ENCODE data around the gene NAPEPLD. TPM values are rescaled to one million over a fixed set of nuclear protein-coding genes. Genes with fewer than 3 reads are reported as not detected.
A peak's percentile ranks its signal among the peaks of the same experiment; 100 is the strongest.

Gene NAPEPLD
- total and polyA plus RNA-seq, 2 of the 8 experiments (the other 6 are each of a cell fraction or from before 2014, with no cell fraction given), result 4.2 to 9.9 TPM

DNA sequence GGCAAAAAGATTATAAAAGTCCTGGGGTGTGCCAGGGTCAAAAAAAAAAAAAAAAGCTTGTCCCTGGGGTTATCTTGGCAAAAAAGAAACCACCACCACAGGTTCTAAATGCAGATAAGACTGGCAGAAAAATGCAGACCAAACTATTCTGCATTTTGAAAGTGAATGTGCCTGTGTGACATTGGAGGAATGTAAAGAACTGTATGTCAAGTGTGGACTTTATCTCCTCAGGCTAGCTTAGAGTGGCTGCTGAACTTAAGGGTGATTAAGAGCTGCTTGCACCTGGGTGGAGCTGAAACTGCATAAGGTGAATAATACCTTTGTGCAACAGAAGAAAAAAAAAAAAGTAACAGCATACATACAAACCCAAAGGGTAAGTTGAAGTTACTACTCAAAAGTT is 1.3 kb upstream of the NAPEPLD start:
- CTCF ChIA-PET (ENCODE audit: partially characterized antibody), result interaction anchor here (0.6 to 0.8 kb wide), 2 partner anchors 88 to 447 kb away, joined by 3 to 4 read pairs; no protein-coding TSS in a partner anchor
- no peak overlapping the region; a peak in 1 of 4 replicates for H3K4me2 ChIP-seq (ENCODE audit: insufficient read depth in 1 of 2, low read depth in 2 of 2, low read length in 2 of 2)

More for the DNA sequence above, 1.3 kb upstream of the NAPEPLD start:
- Histone ChIP-seq H3K27ac (ENCODE audit: low read depth, low read length) (no peak overlapping the region), H3K4me1 (replicated peaks in 1 of 4; ENCODE audit: control insufficient read depth in 3 of 4, insufficient read depth in 4 of 4, low read length in 3 of 4) (peaks cover 0 to 5% (median 3%) of the 10 kb centered on the region in 4 experiments; a peak in 3 of 7 replicates), H3K36me3 (ENCODE audit: control insufficient read depth in 2 of 4, insufficient read depth in 4 of 4, low read length in 3 of 4) (no peaks in the 10 kb centered on the region), H3K9me3 (ENCODE audit: insufficient read depth in 2 of 2, low read depth in 1 of 2, low read length in 1 of 2) (no peaks in the 10 kb centered on the region), H3K9ac (replicated peaks in 1 of 4; ENCODE audit: extremely low read depth in 1 of 4, low read depth in 3 of 4, low read length in 3 of 4) (no peak overlapping the region), H2BK20ac (ENCODE audit: low read length) (no peak overlapping the region), H3K4ac (replicated peaks; ENCODE audit: insufficient read length, low read depth, low read length) (no peak overlapping the region), H3K23me2 (ENCODE audit: low read depth, low read length) (peaks cover 3% of the 10 kb centered on the region), H3K14ac (ENCODE audit: insufficient read length) (no peak overlapping the region), H3K79me2 (ENCODE audit: control insufficient read depth in 1 of 2, insufficient read depth in 2 of 2, low read length in 2 of 2) (peaks cover 0 to 29% of the 10 kb centered on the region in 2 experiments; a peak in 2 of 4 replicates), H2BK12ac (ENCODE audit: low read depth, low read length) (no peak overlapping the region), H2BK120ac (replicated peaks; ENCODE audit: low read depth, low read length) (no peak overlapping the region), H3K23ac (ENCODE audit: insufficient read length) (no peak overlapping the region), H2AFZ (ENCODE audit: low read length) (no peak overlapping the region), H4K20me1 (replicated peaks in 1 of 2; ENCODE audit: control insufficient read depth in 1 of 2, insufficient read depth in 2 of 2, low read length in 2 of 2) (no peaks in the 10 kb centered on the region), H3K56ac (replicated peaks; ENCODE audit: insufficient read length, low read depth, low read length) (no peak overlapping the region), H4K5ac (ENCODE audit: insufficient read length, low read depth, low read length) (no peak overlapping the region), H3K79me1 (ENCODE audit: low read depth, low read length) (no peaks in the 10 kb centered on the region), H3K18ac (ENCODE audit: extremely low read depth, low read length) (no peak overlapping the region), H3K27me3 (replicated peaks in 1 of 4; ENCODE audit: control insufficient read depth in 3 of 4, extremely low read depth in 1 of 4, insufficient read depth in 3 of 4, low read length in 3 of 4) (no peaks in the 10 kb centered on the region; a peak in 1 of 7 replicates), H4K8ac (ENCODE audit: extremely low read depth, insufficient read depth, low read length) (no peak overlapping the region), H2BK5ac (ENCODE audit: low read depth, low read length) (no peak overlapping the region), H2AK5ac (ENCODE audit: low read depth, low read length) (no peak overlapping the region), H2BK15ac (ENCODE audit: low read length) (0 out of 2 replicates have a peak overlapping the region, but pooled peaks have one; percentile 13), H3K4me3 (ENCODE audit: extremely low read depth in 1 of 4, insufficient read depth in 2 of 4, low read depth in 3 of 4, low read length in 4 of 4) (0 out of 8 replicates have a peak overlapping the region, but pooled peaks of 1 of the 4 experiments have one; percentile 77), H4K91ac (replicated peaks; ENCODE audit: insufficient read length, low read length) (no peak overlapping the region)
- FAIRE-seq (no peak), DNase-seq (ENCODE audit: low read depth in 1 of 2, low spot score in 2 of 2) (no peak)
- TF ChIP-seq JUN (IDR thresholded peaks at IDR 0.05; ENCODE audit: low read depth, low read length) (no peak), RNF2 (IDR thresholded peaks at IDR 0.05; ENCODE audit: borderline replicate concordance, low read depth, low read length, missing control alignments, poor library complexity, severe bottlenecking) (no peak), SAP30 (IDR thresholded peaks at IDR 0.05; ENCODE audit: insufficient read depth, insufficient replicate concordance, low read length) (no peak), SP4 (IDR thresholded peaks at IDR 0.05; ENCODE audit: low read length) (no peak), NANOG (IDR thresholded peaks at IDR 0.05; ENCODE audit: insufficient read depth, low read depth, low read length, poor library complexity, severe bottlenecking) (no peak)
- POLR2A ChIA-PET (ENCODE audit: partially characterized antibody), result no interaction called here

All from H1 (cell line).